Kidney capillary endothelial cell (primary cell): Measurements from ENCODE around the gene ZNF319.
A peak's percentile ranks its signal among the peaks of the same experiment; 100 is the strongest.

Source experiments
- DNase-seq: peaks from one replicate; pipeline ENCODE4 v3.0.0-alpha.2; 2018; ENCODE audit warnings: low spot score

Gene ZNF319

DNA sequence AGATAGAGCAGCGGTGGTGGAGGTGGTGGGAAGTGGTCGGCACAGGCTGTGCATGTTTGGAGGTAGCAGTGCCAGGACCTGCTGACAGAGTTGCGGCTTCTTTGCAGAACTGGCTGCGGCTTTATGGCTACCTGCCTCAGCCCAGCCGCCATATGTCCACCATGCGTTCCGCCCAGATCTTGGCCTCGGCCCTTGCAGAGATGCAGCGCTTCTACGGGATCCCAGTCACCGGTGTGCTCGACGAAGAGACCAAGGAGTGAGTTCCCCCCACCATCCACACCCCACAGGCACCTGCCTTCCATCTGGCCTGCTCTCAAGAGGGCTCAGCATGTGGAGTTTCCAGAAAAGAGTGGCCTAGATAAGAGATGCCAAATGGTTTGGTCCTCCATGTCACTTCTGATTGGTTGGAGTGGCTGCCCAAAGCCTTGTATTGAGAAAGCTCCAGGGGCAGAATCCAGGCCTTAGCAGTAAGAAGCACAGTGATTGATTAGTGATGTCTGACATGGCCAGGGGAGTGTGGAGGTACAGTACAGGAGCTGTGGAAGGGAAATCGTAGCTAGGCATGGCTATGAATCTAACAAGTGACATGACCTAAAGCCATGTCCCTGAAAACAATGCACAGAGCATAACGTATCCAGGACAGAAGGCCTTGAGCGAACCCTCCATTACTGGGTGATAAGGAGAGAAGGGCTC lies 37.0 kb upstream of the ZNF319 start:
- no peak for DNase-seq

GRCh38 chr16:58036943-58037342 lies 36.5 kb upstream of the ZNF319 start:
- DNase-seq = no peak

- no peak for DNase-seq
Observed at GRCh38 chr16:58035356-58036170, 35.1 kb upstream of the ZNF319 start.

DNA sequence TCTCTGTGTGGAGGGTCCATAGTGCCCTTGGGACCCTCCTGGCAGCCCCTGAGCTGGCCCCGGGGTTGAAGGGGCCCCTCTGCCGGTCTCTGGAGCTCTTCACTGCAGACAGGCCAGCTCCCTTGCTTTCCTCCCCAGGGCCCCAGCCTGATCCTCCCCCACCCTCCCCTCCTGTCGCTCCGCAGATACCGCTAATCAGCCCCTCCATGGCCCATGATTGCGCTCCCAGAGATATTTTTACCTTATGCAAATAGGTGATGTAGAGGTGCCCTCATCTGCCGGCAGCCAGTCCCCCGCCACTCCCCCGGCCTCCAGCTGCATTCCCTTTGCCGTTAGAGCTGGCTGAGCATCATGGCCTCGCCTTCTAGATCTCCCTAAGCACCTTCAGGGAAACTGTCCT lies 34.3 kb upstream of the ZNF319 start:
- no peak for DNase-seq

- DNase-seq = no peak
Observed at GRCh38 chr16:58034128-58034685, 33.7 kb upstream of the ZNF319 start.

- DNase-seq = no peak
Observed at GRCh38 chr16:58032710-58033293, 32.3 kb upstream of the ZNF319 start.

GRCh38 chr16:58031016-58031800 lies 30.7 kb upstream of the ZNF319 start:
- DNase-seq = no peak

- DNase-seq = no peak
Observed at GRCh38 chr16:58030136-58030840, 29.8 kb upstream of the ZNF319 start.

DNA sequence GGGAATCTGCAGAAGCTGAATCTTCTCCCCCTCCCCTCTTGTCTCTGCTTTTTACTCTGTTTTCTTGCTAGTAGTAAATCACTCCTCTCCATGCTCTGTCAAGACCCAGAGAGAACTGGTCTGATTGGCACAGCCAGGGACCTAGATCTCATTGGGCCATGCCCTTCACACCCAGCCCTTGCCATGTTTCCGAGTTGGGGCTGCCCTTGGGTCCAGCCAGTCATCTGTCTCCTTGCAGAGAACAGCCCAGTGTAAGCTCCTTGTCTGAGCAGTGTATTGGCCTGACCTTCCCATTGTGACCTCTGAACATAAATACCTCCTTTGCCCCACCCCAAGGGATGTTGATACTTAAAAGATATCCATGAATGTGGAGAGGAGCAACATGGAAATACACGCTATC lies 28.9 kb upstream of the ZNF319 start:
- DNase-seq = no peak

DNA sequence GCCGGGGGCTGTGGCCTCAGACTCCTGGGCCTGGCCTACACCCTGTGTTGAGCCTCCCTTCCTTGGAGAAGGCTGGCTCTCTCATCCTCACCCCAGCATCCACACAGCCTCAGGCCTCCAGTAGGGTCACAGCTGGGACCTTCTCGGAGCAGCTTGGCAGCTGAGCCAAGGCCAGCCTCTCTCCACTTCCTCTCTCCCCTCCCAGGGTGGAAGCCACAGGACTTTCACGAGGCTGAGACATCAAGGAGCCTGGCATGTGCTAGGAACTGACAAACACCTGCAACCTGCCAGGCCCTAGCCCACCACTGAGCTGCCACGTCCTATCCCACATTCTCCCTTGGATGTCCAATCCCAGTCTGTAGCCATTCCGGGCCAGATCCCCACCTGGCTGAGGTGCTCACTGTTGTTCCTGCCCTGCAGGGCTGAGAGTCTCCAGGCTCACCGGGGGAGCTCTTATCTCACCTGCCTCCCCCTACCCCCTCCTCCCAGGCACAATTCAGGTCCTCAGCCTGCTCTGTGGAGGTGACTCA lies 28.1 kb upstream of the ZNF319 start:
- no peak for DNase-seq

DNA sequence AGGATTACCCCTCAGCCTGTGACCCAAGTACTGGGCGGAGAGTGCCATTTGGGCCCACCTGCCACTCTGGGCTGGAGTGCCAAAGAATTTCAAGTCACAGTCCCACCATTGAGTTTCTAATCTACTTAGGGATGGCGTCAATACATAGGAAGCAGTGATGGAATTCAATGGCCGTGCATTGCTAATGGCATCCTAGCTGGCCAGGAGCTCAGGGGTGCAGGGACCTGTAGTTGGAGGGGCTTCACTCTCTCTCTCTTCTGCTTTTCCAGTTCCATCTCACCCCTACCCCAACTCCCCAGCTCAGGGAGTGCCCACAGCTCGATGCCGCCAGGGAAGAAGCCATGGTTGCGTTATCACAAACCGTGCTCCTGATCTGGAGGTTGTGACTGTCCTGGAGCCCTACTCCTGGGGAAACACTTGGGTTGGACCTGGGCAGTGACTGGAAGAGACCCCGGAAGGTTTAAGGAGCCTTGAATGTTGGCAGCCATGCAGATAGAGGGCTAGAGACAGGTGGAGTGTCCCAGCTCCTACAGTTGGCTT lies 27.5 kb upstream of the ZNF319 start:
- DNase-seq = no peak

DNA sequence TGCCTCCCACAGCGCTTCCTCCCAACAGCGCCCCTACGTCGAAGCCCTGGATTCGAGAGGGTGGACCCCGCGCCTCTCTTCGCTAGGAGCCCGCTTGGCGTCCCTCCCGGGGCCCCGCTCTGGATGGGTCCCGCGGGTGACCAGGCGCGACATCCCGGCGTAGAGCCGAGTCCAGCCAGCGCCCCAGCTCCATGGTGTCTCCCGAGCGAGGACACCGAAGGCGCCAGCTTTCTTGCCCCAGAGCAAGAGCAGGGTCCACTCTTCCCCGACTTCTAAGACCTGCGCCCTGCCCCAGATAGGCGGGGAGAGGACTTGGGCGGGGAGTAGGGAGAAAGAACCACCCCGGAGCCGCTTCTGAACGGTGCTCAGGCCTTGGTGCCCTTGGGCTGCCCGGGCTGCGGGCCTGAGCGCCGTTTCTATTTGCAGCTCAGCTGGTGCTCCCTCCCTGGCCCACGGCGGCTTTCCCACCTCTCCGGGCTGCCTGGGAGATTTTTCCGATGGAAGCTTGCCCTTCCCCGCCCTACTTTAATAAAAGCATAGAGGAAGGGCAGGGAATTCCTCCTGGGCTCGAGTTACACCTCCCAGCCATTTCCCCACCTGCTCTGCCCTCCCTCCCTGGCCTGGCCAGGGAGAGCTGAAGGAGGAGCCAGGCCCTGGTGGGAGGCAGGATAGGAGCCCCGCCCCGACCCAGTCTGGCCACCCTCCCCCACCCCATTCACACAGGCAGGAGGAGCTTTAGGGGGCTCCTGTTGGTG lies 26.9 kb upstream of the ZNF319 start:
- DNase-seq = no peak

DNA sequence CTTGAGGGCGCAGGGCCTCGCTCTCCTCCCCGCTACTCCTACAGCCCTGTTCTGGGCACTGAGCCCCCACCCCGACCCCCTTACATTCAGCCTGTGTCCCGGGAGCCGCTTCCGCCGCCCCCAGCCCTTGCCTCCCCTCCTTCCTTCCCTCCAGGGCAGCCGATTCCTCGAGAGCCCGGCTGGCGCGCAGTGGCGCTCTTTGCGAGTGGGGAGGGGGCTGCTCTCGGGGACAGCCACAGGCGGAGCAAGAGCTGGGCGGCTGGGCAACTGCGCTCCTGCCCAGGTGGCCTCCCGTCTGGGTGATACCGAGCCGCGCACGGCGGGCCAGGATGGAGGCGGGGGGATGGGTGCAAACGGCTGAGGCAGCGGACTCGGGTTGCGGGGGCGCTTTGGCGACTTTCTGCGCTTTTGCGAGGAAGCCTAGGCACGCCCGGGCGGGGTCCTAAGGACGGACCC lies 26.3 kb upstream of the ZNF319 start:
- no peak for DNase-seq

GRCh38 chr16:58026139-58026704 lies 25.8 kb upstream of the ZNF319 start:
- peak; percentile 33 for DNase-seq

GRCh38 chr16:58025351-58026138 lies 25.1 kb upstream of the ZNF319 start, which contains the start of gene MMP15:
Gene MMP15 (plus strand): TSS chr16:58025754. CDS start chr16:58026351, 597 bp downstream.
- DNase-seq = peak; percentile 50

DNA sequence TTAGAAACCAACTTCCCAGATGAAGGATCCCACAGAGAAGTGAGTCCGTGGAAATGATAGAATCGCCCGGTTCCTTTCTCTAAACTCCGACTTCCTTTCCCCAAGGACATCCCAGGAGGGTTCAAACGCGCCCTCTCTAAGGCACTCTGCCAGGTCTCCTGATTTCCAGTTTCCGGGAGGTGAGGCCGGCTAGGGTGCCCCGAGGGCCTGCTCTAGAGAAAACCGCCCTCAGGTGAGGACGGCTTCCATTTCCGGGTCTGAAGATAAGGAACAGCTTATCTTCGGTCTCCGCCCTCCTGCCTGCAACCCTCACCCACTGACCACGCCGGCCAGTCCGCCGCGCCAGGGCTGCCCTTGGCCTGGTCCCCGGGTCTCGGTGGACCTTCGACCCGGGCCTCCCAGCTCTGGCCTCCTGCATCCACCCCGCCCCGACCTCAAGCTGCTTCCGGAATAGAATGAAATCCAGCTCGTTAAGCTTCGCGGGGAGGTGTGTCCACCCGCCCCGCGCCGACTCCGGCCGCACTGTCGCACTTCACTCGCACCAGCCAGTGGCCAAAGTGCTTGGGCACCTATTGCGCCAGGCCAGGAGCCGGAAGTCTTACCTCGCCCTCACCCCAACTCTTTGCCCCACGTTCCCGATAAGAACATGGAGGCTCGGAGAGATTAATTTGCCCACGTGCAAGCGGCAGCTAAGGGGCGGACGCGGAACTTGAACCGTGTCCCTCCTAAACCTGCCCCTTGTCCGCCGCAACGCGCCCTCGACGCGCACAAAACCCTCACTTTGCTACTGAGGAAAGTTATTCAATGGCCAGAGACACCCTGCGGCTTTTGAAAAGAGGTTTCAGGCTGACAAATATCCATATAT lies 24.2 kb upstream of the ZNF319 start:
- no peak for DNase-seq

GRCh38 chr16:58022601-58023371 lies 22.3 kb upstream of the ZNF319 start:
- no peak for DNase-seq
